Measurements from ENCODE around the gene DUOXA2.

DNA sequence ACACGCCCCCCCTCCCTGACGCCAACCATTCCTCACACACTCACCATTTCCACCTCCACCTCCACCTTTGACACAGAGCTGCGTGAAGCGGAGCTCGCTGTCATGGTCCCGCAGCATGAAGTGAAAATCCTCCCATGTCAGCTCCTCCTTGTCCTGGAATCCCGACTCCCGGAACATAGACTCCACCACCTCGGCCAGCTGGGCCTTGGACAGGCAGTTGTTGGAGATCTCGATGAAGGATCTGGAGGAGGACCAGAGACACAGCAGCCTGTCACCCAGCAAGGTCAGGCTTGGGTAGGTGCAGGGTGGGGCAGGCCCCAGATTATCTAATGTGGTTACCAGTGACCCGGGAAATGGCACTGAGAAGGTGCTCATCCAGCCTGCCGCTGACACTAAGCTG lies 12.4 kb upstream of the DUOXA2 start:
- TF ChIP-seq, protein P1, sequence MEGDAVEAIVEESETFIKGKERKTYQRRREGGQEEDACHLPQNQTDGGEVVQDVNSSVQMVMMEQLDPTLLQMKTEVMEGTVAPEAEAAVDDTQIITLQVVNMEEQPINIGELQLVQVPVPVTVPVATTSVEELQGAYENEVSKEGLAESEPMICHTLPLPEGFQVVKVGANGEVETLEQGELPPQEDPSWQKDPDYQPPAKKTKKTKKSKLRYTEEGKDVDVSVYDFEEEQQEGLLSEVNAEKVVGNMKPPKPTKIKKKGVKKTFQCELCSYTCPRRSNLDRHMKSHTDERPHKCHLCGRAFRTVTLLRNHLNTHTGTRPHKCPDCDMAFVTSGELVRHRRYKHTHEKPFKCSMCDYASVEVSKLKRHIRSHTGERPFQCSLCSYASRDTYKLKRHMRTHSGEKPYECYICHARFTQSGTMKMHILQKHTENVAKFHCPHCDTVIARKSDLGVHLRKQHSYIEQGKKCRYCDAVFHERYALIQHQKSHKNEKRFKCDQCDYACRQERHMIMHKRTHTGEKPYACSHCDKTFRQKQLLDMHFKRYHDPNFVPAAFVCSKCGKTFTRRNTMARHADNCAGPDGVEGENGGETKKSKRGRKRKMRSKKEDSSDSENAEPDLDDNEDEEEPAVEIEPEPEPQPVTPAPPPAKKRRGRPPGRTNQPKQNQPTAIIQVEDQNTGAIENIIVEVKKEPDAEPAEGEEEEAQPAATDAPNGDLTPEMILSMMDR (IDR thresholded peaks at IDR 0.05): no peak
- no peak for TF ChIP-seq POLR2A (IDR thresholded peaks at IDR 0.05)
